Caco-2 (cell line): ENCODE measurements around the gene CEP41. TPM values are rescaled to one million over a fixed set of nuclear protein-coding genes. Genes with fewer than 3 reads are reported as not detected.

Experiments used
- Bru-seq: library from RNA; stranded (reverse); fragments of 400-500 nt; gene quantifications from one replicate; lab custom pipeline; 2021; lab: Mats Ljungman, UMichigan
- BruChase-seq, 2 experiments: library from RNA; stranded (reverse); fragments of 400-500 nt; gene quantifications; one replicate each; lab custom pipeline; 2021; lab: Mats Ljungman, UMichigan
- BruUV-seq: library from RNA; stranded (reverse); fragments of 400-500 nt; replicated peaks from 2 replicates; lab custom pipeline; 2021; lab: Mats Ljungman, UMichigan
- CTCF ChIA-PET: fragments of 300-600 bp; sonication (Branson Sonifier 250); formaldehyde crosslinking; loops from one replicate; lab custom pipeline; 2022; ENCODE audit warnings: antibody characterized with exemption; lab: Charles Lee
- POLR2A ChIA-PET: fragments of 300-600 bp; sonication (Branson Sonifier 250); formaldehyde crosslinking; loops from one replicate; lab custom pipeline; 2022; ENCODE audit warnings: antibody characterized with exemption; lab: Charles Lee
- DNase-seq, 2 experiments: peaks; one replicate each; pipeline versions ENCODE4 v3.0.0 to v3.0.0-alpha.2; 2020 to 2022
- H3K27me3 ChIP-seq: replicated peaks from 2 replicates; pipeline ENCODE4 v1.6.0; 2011; ENCODE audit warnings: low read length; ENCODE audit not compliant: control insufficient read depth, insufficient read depth
- H3K36me3 ChIP-seq: 2 replicates; pipeline ENCODE4 v1.5.1; 2011; ENCODE audit warnings: low read length; ENCODE audit not compliant: control insufficient read depth, insufficient read depth
- H3K4me1 ChIP-seq: fragments of 250-450 bp; sonication (Bioruptor Pico); 2 replicates; pipeline ENCODE4 v1.5.1; 2020; ENCODE audit warnings: mild to moderate bottlenecking
- H3K4me3 ChIP-seq: 2 replicates; pipeline ENCODE4 v1.5.1; 2011; ENCODE audit warnings: low read depth, mild to moderate bottlenecking, control low read depth, low read length
- H3K9me3 ChIP-seq: fragments of 250-450 bp; sonication (Bioruptor Pico); 2 replicates; pipeline ENCODE4 v1.5.1; 2020; ENCODE audit warnings: mild to moderate bottlenecking, moderate library complexity
- H3K27ac Mint-ChIP-seq: one replicate; pipeline ENCODE4 v1.8.0; 2022; ENCODE audit warnings: mixed read lengths; ENCODE audit not compliant: unreplicated experiment
- H3K27me3 Mint-ChIP-seq: one replicate; pipeline ENCODE4 v1.8.0; 2022; ENCODE audit warnings: mixed read lengths; ENCODE audit not compliant: insufficient read depth, unreplicated experiment
- H3K36me3 Mint-ChIP-seq: one replicate; pipeline ENCODE4 v1.8.0; 2022; ENCODE audit warnings: mild to moderate bottlenecking, mixed read lengths; ENCODE audit not compliant: insufficient read depth, unreplicated experiment
- H3K4me1 Mint-ChIP-seq: one replicate; pipeline ENCODE4 v1.8.0; 2022; ENCODE audit warnings: low read depth, mixed read lengths; ENCODE audit not compliant: unreplicated experiment
- H3K4me3 Mint-ChIP-seq: one replicate; pipeline ENCODE4 v1.8.0; 2022; ENCODE audit warnings: mild to moderate bottlenecking, moderate library complexity, mixed read lengths; ENCODE audit not compliant: unreplicated experiment
- H3K9me3 Mint-ChIP-seq: one replicate; pipeline ENCODE4 v1.8.0; 2022; ENCODE audit warnings: mixed read lengths; ENCODE audit not compliant: unreplicated experiment
- CTCF ChIP-seq, 2 experiments: fragments of 200-600 bp in 1 of 2; IDR thresholded peaks; 1 replicate in 1 of 2; 2 replicates in 1 of 2; pipeline versions ENCODE4 v1.5.1 to v1.8.0; 2011 to 2022; ENCODE audit warnings: antibody characterized with exemption in 1 of 2, control low read depth in 1 of 2, inconsistent platforms in 1 of 2, low read depth in 1 of 2, low read length in 1 of 2, mild to moderate bottlenecking in 1 of 2, moderate library complexity in 1 of 2; ENCODE audit not compliant: insufficient read depth in 1 of 2, severe bottlenecking in 1 of 2, unreplicated experiment in 1 of 2
- intact Hi-C: fragments of 100-400 bp; cut with micrococcal nuclease; formaldehyde crosslinking; loops from one replicate; pipeline ENCODE4 v1.10.0; 2022; ENCODE audit not compliant: unreplicated experiment
- long read RNA-seq: library from polyadenylated mRNA; stranded (forward); transcript quantifications from one replicate; pipeline ENCODE4 v2.0.0, GENCODE V29; 2022
- total RNA-seq: library from RNA; stranded (reverse); gene quantifications from 2 replicates; pipeline ENCODE4 v1.2.3, GENCODE V29; 2022

Gene CEP41
- 14.3 and 14.9 TPM in 2 replicates for total RNA-seq
- Bru-seq, nascent RNA, result percentile 57 among the genes with signal in this experiment
- percentile 53 among the genes with signal in this experiment for BruChase-seq, experiment 1, labeled RNA remaining after a 2-hour chase
- BruChase-seq, experiment 2, labeled RNA remaining after a 6-hour chase, result percentile 55 among the genes with signal in this experiment
- long read RNA-seq, full-length matches to known transcripts, result 25 of 36 reads
- long read RNA-seq, partial matches to known transcripts, result 4 of 36 reads
- long read RNA-seq, other reads (novel, unspliced or antisense), result 7 of 36 reads

- Histone ChIP-seq H3K9me3 (no peaks in the 10 kb centered on the region), H3K36me3 (no peaks in the 10 kb centered on the region), H3K4me1 (peaks cover 10% of the 10 kb centered on the region), H3K27me3 (no peaks in the 10 kb centered on the region), H3K4me3 (peak within 1 kb of the TSS; percentile 72)
- Mint-ChIP-seq H3K4me3 (peak within 1 kb of the TSS; percentile 99), H3K27me3 (no peaks in the 10 kb centered on the region), H3K4me1 (no peaks in the 10 kb centered on the region), H3K27ac (peak within 1 kb of the TSS; percentile 100), H3K9me3 (no peaks in the 10 kb centered on the region), H3K36me3 (peaks cover 11% of the 10 kb centered on the region)
- BruUV-seq, result TSS peak; percentile 71
- CTCF ChIA-PET, result interaction anchor here (0.9 to 1.1 kb wide), 2 partner anchors 111 to 368 kb away, joined by 3 to 4 read pairs; no protein-coding TSS in a partner anchor
- peak; percentile 99 for DNase-seq
- no peak for TF ChIP-seq CTCF (IDR thresholded peaks at IDR 0.05; ENCODE audit: insufficient read depth in 1 of 2, low read depth in 1 of 2, low read length in 1 of 2, severe bottlenecking in 1 of 2, unreplicated experiment in 1 of 2)
- intact Hi-C loops, result loop anchor here (1.0 to 5.0 kb wide), 3 partner anchors 46 to 827 kb away; no protein-coding TSS in a partner anchor
- POLR2A ChIA-PET, result interaction anchor here (1.3 kb wide), 3 partner anchors 44 to 236 kb away, joined by 3 to 7 read pairs (median 5); partner anchors contain the start of gene TMEM209
These were observed at the start of gene CEP41 for GRCh38 chr7:130440527-130441365. Gene CEP41, minus strand, starts transcription at chr7:130441016. Its CDS starts 50 bp downstream, at chr7:130440966.

- Histone ChIP-seq H3K4me3 (no peak overlapping the region), H3K27me3 (no peaks in the 10 kb centered on the region), H3K36me3 (peaks cover 2% of the 10 kb centered on the region), H3K9me3 (0 out of 2 replicates have a peak, but pooled peaks cover 3% of the 10 kb centered on the region), H3K4me1 (peaks cover 48% of the 10 kb centered on the region)
- H3K4me3 Mint-ChIP-seq, result peak overlapping the region; percentile 37
- BruUV-seq, result no TSS peak
- intact Hi-C loops, result no loop called here
- H3K9me3 Mint-ChIP-seq, result no peaks in the 10 kb centered on the region
- ChIA-PET CTCF (no interaction called here), POLR2A (no interaction called here)
- TF ChIP-seq CTCF (IDR thresholded peaks at IDR 0.05; ENCODE audit: insufficient read depth in 1 of 2, low read depth in 1 of 2, low read length in 1 of 2, severe bottlenecking in 1 of 2, unreplicated experiment in 1 of 2), result no peak
- H3K27ac Mint-ChIP-seq, result peak overlapping the region; percentile 89
- peaks cover 37% of the 10 kb centered on the region for H3K4me1 Mint-ChIP-seq
- DNase-seq, result no peak
- H3K36me3 Mint-ChIP-seq, result peaks cover 49% of the 10 kb centered on the region
- no peaks in the 10 kb centered on the region for H3K27me3 Mint-ChIP-seq
These were observed 49.5 kb upstream of the CEP41 start for GRCh38 chr7:130490311-130490791.
